EL (cell line): ENCODE measurements around the gene ACKR2.

ENCODE experiments used
- DNase-seq: peaks from one replicate; pipeline ENCODE4 v3.0.0-alpha.2; 2016

Gene ACKR2

DNA sequence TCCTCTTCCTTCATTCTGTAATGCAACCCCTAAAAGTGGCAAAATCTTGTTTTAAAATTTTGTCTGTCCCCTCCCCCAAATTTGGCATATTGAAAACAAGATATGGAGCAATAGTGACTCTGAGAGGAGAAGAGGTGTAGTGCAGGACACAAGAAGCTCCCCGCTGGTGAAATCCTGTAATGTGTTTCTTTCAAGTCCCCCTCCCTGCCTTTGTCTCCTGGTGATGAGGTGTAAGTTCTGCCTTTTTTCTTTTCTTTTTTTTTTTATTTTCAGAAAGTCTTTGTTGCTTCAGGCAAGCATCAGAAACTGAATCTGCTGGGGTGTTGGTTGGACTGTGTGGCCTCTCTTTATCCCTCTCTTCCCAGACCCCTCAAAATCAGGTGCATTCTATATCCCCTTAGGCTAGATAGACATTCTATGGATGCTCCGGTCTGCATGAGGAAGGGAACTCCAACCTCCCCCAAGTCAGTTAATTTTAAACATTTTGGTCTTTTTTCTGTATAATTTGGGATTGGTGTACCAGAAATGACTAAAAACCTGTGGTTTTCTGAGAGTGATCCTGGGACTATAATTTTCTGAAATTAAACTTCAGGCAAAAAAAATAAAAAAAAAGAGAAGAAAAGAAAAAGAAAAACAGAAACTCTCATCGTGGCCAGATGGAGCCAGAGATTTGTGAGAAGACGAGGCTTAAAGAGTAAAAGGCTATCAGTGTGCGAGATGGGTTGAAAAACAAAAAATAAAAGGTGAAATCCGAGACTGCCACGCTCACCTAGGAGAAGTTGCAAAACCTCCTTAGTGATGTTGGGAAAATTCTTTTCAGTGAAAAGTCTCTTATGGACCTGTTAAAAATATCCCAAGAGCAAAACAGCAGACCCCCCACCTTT, 21.4 kb downstream of the ACKR2 start:
- no peak for DNase-seq

- DNase-seq = peak; percentile 67
Observed at GRCh38 chr3:42831321-42831713, 22.1 kb downstream of the ACKR2 start.

- no peak for DNase-seq
Observed at GRCh38 chr3:42836150-42837123, 27.2 kb downstream of the ACKR2 start.

DNA sequence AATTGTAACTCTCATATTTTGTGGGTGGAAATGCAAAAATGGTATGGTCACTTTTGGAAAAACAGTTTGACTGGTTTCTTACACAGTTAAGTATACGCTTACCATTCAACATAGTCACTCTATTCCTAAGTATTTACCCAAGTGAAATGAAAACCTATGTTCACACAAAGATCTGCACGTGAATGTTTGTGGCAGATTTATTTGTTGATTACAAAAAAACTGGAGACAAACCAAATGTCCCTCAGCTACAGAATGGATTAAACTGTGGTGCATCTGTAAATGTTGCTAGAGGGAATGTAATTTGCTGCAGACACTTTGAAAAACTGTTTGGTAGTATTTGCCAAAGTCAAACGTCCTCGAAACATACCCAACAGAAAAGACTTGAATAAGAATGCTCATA, 29.3 kb downstream of the ACKR2 start:
- no peak for DNase-seq

DNA sequence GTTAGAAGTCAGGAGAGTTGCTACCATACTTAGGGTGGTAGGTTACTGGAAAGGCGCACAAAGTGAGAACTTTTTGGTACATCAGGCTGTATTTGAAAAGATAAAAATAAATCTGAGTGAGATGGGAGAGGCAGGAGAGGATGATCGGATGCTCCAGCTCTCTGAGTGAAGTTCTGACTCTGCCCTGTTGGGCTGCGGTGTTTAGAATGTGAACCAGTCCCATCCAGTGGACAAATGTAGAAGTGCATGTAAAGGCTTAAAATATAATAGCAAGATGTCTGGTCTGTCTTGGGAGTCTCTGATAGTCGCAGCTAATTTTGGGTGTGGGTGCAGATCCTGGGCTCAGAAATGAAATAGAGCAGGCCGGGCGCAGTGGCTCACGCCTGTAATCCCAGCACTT, 30.4 kb downstream of the ACKR2 start:
- DNase-seq = peak; percentile 63

- no peak for DNase-seq
Observed at GRCh38 chr3:42841332-42841731, 32.1 kb downstream of the ACKR2 start.

DNA sequence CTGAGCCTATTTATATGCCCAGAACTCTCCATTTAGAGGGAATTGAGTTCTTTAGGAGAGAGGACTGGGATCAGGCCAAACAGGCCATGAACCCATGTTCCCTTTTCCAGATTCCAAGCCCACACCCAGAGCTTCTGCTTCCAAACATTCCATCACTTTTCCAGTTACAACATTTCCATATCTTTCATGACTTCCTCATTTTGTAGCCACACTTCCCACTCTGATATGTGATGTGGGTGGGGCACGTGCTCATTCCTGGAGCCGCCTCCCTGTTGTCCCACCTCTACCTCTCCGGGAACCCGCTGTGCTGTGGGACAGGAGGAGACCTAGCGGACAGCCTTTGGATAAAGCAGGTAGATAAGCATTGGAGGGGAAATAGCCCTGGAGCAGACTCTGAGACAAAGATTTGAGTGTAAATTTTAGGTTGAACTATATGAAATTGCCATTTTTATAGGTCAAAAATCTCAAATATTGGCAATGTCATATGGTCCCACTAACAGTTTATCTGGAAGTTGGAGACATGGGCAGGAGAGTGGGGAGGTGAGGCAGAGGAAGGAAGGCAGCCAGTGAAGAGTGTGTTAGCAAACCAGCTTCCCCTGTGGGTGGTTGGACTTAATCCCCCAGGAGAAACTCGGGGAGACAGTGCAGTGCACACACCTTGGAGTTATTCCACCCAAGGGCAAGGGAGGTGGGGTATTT, 34.6 kb downstream of the ACKR2 start:
- DNase-seq = no peak

- no peak for DNase-seq
Observed at GRCh38 chr3:42844412-42844713, 35.1 kb downstream of the ACKR2 start.

GRCh38 chr3:42844815-42845214, 35.6 kb downstream of the ACKR2 start:
- DNase-seq = no peak

DNA sequence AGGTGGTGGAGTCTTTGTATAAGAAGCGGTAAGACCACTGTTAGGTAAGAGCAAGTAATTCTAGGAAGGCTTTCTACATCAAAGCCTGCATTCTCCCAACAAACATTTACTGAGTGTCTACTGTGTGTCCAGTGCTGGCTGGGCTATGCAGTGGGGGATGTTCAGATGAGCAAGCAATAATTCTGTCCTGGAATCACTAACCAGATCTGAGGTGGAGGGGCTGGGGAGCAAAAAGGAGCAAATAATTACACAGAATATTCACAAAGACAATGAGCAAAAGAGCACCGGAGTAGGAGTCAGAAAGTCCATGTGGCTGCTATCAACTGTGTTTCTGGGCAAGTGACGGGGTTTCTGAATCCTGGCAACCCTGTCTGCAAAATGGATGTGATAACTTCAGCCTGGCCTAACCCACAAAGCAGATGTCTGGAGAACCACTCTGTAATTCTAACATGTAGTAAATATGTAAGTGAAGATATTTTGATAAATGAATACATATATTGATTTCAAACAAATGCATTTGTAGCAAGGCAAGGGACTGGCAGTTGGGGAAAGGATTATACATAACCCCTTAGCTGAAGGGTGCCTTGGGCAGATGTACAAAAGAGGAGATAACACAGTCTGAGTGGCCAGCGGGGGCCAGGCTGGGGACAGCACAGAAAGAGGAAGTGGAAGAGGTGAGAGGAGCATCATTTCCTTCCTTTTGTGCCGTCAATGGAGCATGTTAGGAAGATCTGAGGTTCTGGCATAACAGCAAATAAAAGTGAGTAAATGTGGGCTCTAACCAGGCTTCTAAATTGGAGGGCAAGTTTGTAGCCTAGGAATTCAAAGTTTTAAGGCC, 37.7 kb downstream of the ACKR2 start:
- DNase-seq = no peak

- no peak for DNase-seq
Observed at GRCh38 chr3:42847731-42848130, 38.5 kb downstream of the ACKR2 start.

- no peak for DNase-seq
Observed at GRCh38 chr3:42849017-42849416, 39.8 kb downstream of the ACKR2 start.

DNA sequence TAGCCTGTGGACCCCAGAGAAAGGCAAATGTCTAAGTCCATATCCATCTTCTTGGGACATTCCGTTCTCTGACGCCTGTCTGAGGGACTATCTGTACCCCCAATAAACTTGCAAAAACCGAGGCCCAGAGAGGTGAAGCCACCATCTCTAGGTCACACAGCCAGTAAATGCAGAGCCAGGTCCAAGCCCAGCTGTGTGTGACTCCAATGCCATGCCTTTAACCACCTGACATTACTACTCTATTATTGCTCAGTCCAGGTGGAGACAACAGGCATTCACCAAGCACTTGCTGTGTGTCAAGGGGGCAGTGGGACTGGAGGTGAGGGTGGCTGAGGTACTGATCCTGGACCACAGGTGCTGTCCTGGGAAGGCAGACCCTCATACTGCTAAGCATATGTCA, 41.0 kb downstream of the ACKR2 start:
- DNase-seq = no peak

DNA sequence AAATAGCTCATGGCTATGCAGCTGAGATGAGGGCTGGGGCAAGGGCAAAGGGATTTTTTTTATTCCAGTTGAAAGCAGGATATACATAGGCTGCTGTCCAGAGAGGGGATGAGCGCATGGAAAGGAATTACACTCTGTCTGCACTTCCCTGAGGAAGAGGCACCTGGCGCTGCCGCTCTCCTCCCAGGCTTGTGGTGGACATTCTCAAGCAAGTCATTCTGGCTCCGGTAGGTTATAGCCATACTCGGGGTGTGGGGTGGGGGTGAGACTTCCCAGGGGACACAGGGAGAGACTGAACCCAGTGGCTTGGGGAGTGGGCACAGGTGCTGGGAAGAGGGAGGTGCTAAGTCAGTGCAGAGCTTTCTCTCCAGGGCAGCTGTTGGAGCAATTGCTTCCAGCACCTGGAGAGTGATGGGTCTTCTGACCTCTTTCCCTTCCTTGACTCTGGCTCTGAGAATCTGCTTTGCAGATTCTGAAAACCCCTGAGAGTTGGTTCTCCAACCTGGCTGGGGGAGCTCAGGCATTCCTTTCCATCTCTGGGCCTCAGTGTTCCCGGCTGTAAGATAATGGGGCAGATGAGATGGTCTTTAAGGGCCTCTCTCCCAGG, 42.1 kb downstream of the ACKR2 start:
- DNase-seq = no peak

DNA sequence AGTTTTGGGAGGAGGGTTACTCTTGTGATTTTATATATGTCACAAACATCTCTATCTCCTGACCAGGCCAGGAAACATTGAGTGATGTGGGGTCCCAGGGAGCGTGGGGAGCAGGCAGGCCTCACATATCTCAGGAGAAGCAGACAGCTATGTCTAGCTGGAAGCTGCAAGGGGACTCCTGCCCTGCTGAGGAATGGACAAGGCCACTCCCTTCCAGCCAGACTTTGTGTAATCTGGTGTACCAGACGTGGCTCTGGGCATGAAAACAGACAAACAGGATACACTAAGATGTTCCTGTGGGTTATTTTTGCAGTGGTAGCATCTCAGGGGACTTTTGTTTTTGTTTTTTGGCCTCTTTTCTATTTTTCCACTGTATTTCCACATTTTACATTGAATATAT, 43.2 kb downstream of the ACKR2 start:
- no peak for DNase-seq

DNA sequence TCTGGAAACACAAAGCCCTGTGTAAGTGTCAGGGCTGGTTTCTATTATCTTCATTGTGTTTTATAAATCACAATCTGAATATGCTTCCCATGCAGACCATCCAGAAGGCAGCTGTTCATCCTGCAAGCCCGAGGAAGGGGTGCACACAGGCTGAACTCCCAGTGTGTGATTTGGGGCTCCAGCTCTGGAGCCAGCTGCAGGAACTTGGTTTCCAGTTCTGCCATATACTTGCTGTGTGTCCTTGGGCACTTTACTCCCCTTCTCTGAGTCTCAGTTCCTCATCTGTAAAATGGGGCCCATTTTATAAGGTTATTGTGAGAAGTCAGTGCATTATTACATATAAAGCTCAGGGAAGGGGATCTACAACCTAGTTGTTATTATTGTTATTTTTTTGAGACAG, 43.8 kb downstream of the ACKR2 start:
- no peak for DNase-seq

- no peak for DNase-seq
Observed at GRCh38 chr3:42853739-42854302, 44.6 kb downstream of the ACKR2 start.

GRCh38 chr3:42855219-42855546, 45.9 kb downstream of the ACKR2 start:
- no peak for DNase-seq

GRCh38 chr3:42855547-42856380, 46.5 kb downstream of the ACKR2 start:
- no peak for DNase-seq

GRCh38 chr3:42856544-42856943, 47.3 kb downstream of the ACKR2 start:
- DNase-seq = no peak
